SK-N-SH treated with all-trans-retinoic acid at 6 μM for 48 hours (cell line): Measurements from ENCODE around the gene AEN.

Source experiments
- ATAC-seq: fragments of 200-7000 bp; cut with Tn5 transposase; 3 replicates; pipeline ENCODE4 v1.9.1; 2020; ENCODE audit warnings: mild to moderate bottlenecking, moderate library complexity
- ARNTL ChIP-seq: fragments of 450-650 bp; formaldehyde crosslinking; IDR thresholded peaks from 2 replicates; pipeline ENCODE4 v1.5.0; 2020; ENCODE audit warnings: low read depth, mild to moderate bottlenecking, moderate library complexity, borderline replicate concordance
- BACH2 ChIP-seq: fragments of 250-450 bp; sonication (Bioruptor Pico); IDR thresholded peaks from 2 replicates; pipeline ENCODE4 v1.9.0; 2021; ENCODE audit warnings: mild to moderate bottlenecking, borderline replicate concordance
- ESRRG ChIP-seq: fragments of 250-450 bp; sonication (Bioruptor Pico); IDR thresholded peaks from 2 replicates; pipeline ENCODE4 v1.6.1; 2021; ENCODE audit warnings: mild to moderate bottlenecking
- GLIS3 ChIP-seq: fragments of 250-450 bp; sonication (Bioruptor Pico); IDR thresholded peaks from 2 replicates; pipeline ENCODE4 v1.5.0; 2020; ENCODE audit warnings: mild to moderate bottlenecking, moderate library complexity
- OSR1 ChIP-seq: fragments of 250-450 bp; sonication (Bioruptor Pico); IDR thresholded peaks from 2 replicates; pipeline ENCODE4 v1.8.0; 2022; ENCODE audit warnings: moderate library complexity, mild to moderate bottlenecking, inconsistent platforms
- POU6F1 ChIP-seq: fragments of 250-450 bp; sonication (Bioruptor Pico); IDR thresholded peaks from 2 replicates; pipeline ENCODE4 v1.8.0; 2021; ENCODE audit warnings: low read depth, mild to moderate bottlenecking, moderate library complexity, borderline replicate concordance
- PPARA ChIP-seq: fragments of 250-450 bp; sonication (Bioruptor Pico); IDR thresholded peaks from 2 replicates; pipeline ENCODE4 v1.5.0; 2020; ENCODE audit warnings: mild to moderate bottlenecking, borderline replicate concordance
- SNAI2 ChIP-seq: fragments of 250-450 bp; sonication (Bioruptor Pico); IDR thresholded peaks from 2 replicates; pipeline ENCODE4 v1.5.0; 2020; ENCODE audit warnings: mild to moderate bottlenecking, moderate library complexity
- TCF4 ChIP-seq: fragments of 250-450 bp; sonication (Bioruptor Pico); IDR thresholded peaks from 2 replicates; pipeline ENCODE4 v1.8.0; 2021; ENCODE audit warnings: mild to moderate bottlenecking, moderate library complexity, borderline replicate concordance
- TOX ChIP-seq: fragments of 250-450 bp; sonication (Bioruptor Pico); IDR thresholded peaks from 2 replicates; pipeline ENCODE4 v1.8.0; 2021; ENCODE audit warnings: mild to moderate bottlenecking, moderate library complexity, borderline replicate concordance
- ZC3H10 ChIP-seq: fragments of 250-450 bp; sonication (Bioruptor Pico); IDR thresholded peaks from 2 replicates; pipeline ENCODE4 v1.5.1; 2021; ENCODE audit warnings: mild to moderate bottlenecking, moderate library complexity
- ZFP3 ChIP-seq: fragments of 250-450 bp; sonication (Bioruptor Pico); IDR thresholded peaks from 2 replicates; pipeline ENCODE4 v1.5.0; 2020; ENCODE audit warnings: mild to moderate bottlenecking, moderate library complexity
- ZFP30 ChIP-seq: fragments of 450-650 bp; formaldehyde crosslinking; IDR thresholded peaks from 2 replicates; pipeline ENCODE4 v1.5.0; 2022; ENCODE audit warnings: mild to moderate bottlenecking, moderate library complexity
- ZNF565 ChIP-seq: fragments of 450-650 bp; formaldehyde crosslinking; conservative IDR thresholded peaks from 2 replicates; pipeline ENCODE4 v1.5.0; 2020; ENCODE audit warnings: low read depth, mild to moderate bottlenecking, moderate library complexity
- ZNF8 ChIP-seq: fragments of 450-650 bp; formaldehyde crosslinking; IDR thresholded peaks from 2 replicates; pipeline ENCODE4 v1.5.0; 2020; ENCODE audit warnings: mild to moderate bottlenecking, moderate library complexity
- TF ChIP-seq, protein P1 (sequence below): fragments of 250-450 bp; sonication (Bioruptor Pico); IDR thresholded peaks from 2 replicates; pipeline ENCODE4 v1.5.0; 2020; ENCODE audit warnings: mild to moderate bottlenecking, moderate library complexity
- TF ChIP-seq, protein P2 (sequence below): fragments of 250-450 bp; sonication (Bioruptor Pico); IDR thresholded peaks from 2 replicates; pipeline ENCODE4 v1.5.1; 2021; ENCODE audit warnings: mild to moderate bottlenecking, moderate library complexity
- TF ChIP-seq, protein P3 (sequence below): fragments of 250-450 bp; sonication (Bioruptor Pico); IDR thresholded peaks from 2 replicates; pipeline ENCODE4 v1.5.1; 2020; ENCODE audit warnings: low read depth, mild to moderate bottlenecking, moderate library complexity
- TF ChIP-seq, protein P4 (sequence below): fragments of 250-450 bp; sonication (Bioruptor Pico); IDR thresholded peaks from 2 replicates; pipeline ENCODE4 v1.8.0; 2020; ENCODE audit warnings: mild to moderate bottlenecking, moderate library complexity, borderline replicate concordance

AEN gene

DNA sequence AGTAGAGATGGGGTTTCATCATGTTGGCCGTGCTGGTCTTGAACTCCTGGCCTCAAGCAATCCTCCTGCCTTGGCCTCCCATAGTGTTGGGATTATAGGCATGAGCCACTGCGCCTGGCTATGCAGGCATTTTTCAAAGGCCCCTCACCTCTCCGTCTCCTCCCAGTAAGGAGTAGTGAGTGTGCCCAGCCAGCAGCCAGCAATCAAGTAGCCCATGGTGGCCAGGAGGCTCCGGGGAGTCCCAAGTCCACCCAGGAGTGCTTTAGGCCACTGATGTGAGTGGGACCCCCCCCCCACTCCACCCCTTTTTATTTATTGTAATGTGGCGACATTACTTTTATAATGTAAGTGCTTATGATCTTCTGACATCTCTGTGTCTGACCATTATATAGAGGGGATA is 25.8 kb downstream of the AEN start:
- TF ChIP-seq ZFP30 (CRISPR knock-in tag) = no peak
- TF ChIP-seq, protein P1, sequence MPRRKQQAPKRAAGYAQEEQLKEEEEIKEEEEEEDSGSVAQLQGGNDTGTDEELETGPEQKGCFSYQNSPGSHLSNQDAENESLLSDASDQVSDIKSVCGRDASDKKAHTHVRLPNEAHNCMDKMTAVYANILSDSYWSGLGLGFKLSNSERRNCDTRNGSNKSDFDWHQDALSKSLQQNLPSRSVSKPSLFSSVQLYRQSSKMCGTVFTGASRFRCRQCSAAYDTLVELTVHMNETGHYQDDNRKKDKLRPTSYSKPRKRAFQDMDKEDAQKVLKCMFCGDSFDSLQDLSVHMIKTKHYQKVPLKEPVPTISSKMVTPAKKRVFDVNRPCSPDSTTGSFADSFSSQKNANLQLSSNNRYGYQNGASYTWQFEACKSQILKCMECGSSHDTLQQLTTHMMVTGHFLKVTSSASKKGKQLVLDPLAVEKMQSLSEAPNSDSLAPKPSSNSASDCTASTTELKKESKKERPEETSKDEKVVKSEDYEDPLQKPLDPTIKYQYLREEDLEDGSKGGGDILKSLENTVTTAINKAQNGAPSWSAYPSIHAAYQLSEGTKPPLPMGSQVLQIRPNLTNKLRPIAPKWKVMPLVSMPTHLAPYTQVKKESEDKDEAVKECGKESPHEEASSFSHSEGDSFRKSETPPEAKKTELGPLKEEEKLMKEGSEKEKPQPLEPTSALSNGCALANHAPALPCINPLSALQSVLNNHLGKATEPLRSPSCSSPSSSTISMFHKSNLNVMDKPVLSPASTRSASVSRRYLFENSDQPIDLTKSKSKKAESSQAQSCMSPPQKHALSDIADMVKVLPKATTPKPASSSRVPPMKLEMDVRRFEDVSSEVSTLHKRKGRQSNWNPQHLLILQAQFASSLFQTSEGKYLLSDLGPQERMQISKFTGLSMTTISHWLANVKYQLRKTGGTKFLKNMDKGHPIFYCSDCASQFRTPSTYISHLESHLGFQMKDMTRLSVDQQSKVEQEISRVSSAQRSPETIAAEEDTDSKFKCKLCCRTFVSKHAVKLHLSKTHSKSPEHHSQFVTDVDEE (CRISPR knock-in tag) = no peak
- TF ChIP-seq OSR1 (CRISPR knock-in tag) = no peak
- TF ChIP-seq ZC3H10 (CRISPR knock-in tag) = no peak
- no peak for TF ChIP-seq ESRRG (CRISPR knock-in tag)
- TF ChIP-seq, protein P2, sequence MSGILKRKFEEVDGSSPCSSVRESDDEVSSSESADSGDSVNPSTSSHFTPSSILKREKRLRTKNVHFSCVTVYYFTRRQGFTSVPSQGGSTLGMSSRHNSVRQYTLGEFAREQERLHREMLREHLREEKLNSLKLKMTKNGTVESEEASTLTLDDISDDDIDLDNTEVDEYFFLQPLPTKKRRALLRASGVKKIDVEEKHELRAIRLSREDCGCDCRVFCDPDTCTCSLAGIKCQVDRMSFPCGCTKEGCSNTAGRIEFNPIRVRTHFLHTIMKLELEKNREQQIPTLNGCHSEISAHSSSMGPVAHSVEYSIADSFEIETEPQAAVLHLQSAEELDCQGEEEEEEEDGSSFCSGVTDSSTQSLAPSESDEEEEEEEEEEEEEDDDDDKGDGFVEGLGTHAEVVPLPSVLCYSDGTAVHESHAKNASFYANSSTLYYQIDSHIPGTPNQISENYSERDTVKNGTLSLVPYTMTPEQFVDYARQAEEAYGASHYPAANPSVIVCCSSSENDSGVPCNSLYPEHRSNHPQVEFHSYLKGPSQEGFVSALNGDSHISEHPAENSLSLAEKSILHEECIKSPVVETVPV (CRISPR knock-in tag) = no peak
- TF ChIP-seq ZNF8 (CRISPR knock-in tag) = no peak
- TF ChIP-seq TCF4 (CRISPR knock-in tag) = no peak
- no peak for TF ChIP-seq ARNTL (CRISPR knock-in tag)
- TF ChIP-seq BACH2 (CRISPR knock-in tag) = no peak
- TF ChIP-seq, protein P3, sequence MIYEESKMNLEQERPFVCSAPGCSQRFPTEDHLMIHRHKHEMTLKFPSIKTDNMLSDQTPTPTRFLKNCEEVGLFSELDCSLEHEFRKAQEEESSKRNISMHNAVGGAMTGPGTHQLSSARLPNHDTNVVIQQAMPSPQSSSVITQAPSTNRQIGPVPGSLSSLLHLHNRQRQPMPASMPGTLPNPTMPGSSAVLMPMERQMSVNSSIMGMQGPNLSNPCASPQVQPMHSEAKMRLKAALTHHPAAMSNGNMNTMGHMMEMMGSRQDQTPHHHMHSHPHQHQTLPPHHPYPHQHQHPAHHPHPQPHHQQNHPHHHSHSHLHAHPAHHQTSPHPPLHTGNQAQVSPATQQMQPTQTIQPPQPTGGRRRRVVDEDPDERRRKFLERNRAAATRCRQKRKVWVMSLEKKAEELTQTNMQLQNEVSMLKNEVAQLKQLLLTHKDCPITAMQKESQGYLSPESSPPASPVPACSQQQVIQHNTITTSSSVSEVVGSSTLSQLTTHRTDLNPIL = no peak
- TF ChIP-seq, all 23 proteins: peak for 0
- ATAC-seq = no peak

DNA sequence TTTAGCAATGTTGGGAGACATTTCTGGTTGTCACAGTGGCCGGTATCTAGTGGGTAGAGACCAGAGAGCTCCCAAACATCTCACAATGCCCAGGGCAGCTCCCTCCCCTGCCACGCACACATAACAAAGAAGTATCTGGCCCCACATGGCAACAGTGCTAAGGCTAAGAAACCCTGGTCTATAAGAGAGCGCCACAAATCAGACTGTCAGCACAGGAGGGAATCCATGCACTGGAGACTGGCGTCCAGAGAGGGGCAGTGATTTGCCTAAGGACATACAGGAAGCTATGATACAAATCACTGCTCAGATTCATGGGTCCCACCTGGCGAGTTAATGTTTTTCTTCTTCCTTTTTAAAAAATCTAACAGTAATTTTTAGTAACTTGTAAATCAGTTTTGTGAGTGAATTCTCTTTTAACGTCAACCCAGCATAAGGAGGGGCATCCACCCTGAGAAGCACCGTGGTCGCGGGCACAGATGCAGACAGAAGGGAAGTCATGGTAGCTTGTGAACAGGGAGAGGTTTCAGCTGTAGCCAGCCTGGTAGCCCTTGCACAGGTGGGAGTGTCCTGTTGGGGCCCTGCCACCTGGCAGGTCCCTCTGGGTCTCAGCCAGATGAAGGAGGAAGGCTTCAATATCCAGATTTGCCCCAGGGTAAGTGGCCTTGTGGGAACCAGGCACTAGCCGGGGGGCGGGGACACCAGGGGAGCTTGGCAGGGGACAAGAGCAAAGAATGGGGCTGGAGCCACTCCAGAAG is 26.4 kb downstream of the AEN start:
- no peak for ATAC-seq
- TF ChIP-seq TOX = no peak
- TF ChIP-seq, protein P4, sequence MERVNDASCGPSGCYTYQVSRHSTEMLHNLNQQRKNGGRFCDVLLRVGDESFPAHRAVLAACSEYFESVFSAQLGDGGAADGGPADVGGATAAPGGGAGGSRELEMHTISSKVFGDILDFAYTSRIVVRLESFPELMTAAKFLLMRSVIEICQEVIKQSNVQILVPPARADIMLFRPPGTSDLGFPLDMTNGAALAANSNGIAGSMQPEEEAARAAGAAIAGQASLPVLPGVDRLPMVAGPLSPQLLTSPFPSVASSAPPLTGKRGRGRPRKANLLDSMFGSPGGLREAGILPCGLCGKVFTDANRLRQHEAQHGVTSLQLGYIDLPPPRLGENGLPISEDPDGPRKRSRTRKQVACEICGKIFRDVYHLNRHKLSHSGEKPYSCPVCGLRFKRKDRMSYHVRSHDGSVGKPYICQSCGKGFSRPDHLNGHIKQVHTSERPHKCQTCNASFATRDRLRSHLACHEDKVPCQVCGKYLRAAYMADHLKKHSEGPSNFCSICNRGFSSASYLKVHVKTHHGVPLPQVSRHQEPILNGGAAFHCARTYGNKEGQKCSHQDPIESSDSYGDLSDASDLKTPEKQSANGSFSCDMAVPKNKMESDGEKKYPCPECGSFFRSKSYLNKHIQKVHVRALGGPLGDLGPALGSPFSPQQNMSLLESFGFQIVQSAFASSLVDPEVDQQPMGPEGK = no peak
- no peak for TF ChIP-seq ZNF8 (CRISPR knock-in tag)
- no peak for TF ChIP-seq ZFP30 (CRISPR knock-in tag)
- TF ChIP-seq, protein P2 (CRISPR knock-in tag) = no peak
- no peak for TF ChIP-seq ESRRG (CRISPR knock-in tag)
- no peak for TF ChIP-seq GLIS3 (CRISPR knock-in tag)
- no peak for TF ChIP-seq OSR1 (CRISPR knock-in tag)
- no peak for TF ChIP-seq SNAI2 (CRISPR knock-in tag)
- no peak for TF ChIP-seq ZNF565 (CRISPR knock-in tag)
- TF ChIP-seq ARNTL (CRISPR knock-in tag) = no peak
- no peak for TF ChIP-seq POU6F1
- TF ChIP-seq ZFP3 (CRISPR knock-in tag) = no peak
- TF ChIP-seq, protein P3 = no peak
- no peak for TF ChIP-seq BACH2 (CRISPR knock-in tag)
- no peak for TF ChIP-seq PPARA (CRISPR knock-in tag)
